H1 (cell line): ENCODE data around the gene TEAD1. TPM values are rescaled to one million over a fixed set of nuclear protein-coding genes. Genes with fewer than 3 reads are reported as not detected.

Source experiments
- CTCF ChIA-PET: fragments of 300-600 bp; sonication (Branson Sonifier 250); formaldehyde crosslinking; loops from one replicate; lab custom pipeline; 2021; ENCODE audit not compliant: partially characterized antibody; lab: Charles Lee
- POLR2A ChIA-PET: fragments of 300-600 bp; sonication (Branson Sonifier 250); formaldehyde crosslinking; loops from one replicate; lab custom pipeline; 2021; ENCODE audit warnings: inconsistent platforms; ENCODE audit not compliant: partially characterized antibody; lab: Charles Lee
- DNase-seq, 2 experiments: peaks; one replicate each; pipeline versions ENCODE4 v3.0.0 to v3.0.0-alpha.2; 2010 to 2022; ENCODE audit warnings: low spot score in 2 of 2, low read depth in 1 of 2, mixed read lengths in 1 of 2
- FAIRE-seq: peaks from 2 replicates; lab custom pipeline; 2011; peaks lifted over from hg19 to GRCh38; lab: Jason Lieb, UNC
- H2AFZ ChIP-seq: 2 replicates; pipeline ENCODE4 v1.8.1; 2012; ENCODE audit warnings: low read length, inconsistent platforms
- H2AK5ac ChIP-seq: 2 replicates; pipeline ENCODE4 v1.6.1; 2013; ENCODE audit warnings: low read depth, low read length
- H2BK120ac ChIP-seq: replicated peaks from 2 replicates; pipeline ENCODE3; 2013; ENCODE audit warnings: low read depth, low read length, inconsistent platforms
- H2BK12ac ChIP-seq: 2 replicates; pipeline ENCODE4 v1.6.1; 2013; ENCODE audit warnings: low read depth, low read length
- H2BK15ac ChIP-seq: 2 replicates; pipeline ENCODE4 v1.6.1; 2013; ENCODE audit warnings: low read length
- H2BK20ac ChIP-seq: 2 replicates; pipeline ENCODE4 v1.6.1; 2013; ENCODE audit warnings: low read length
- H2BK5ac ChIP-seq: 2 replicates; pipeline ENCODE4 v1.6.1; 2013; ENCODE audit warnings: low read depth, low read length
- H3K14ac ChIP-seq: 2 replicates; pipeline ENCODE4 v1.6.1; 2013; ENCODE audit warnings: inconsistent platforms; ENCODE audit not compliant: insufficient read length
- H3K18ac ChIP-seq: 2 replicates; pipeline ENCODE4 v1.6.1; 2013; ENCODE audit warnings: low read length; ENCODE audit errors: extremely low read depth
- H3K23ac ChIP-seq: 2 replicates; pipeline ENCODE4 v1.6.1; 2013; ENCODE audit warnings: inconsistent platforms; ENCODE audit not compliant: insufficient read length
- H3K23me2 ChIP-seq: 2 replicates; pipeline ENCODE4 v1.6.1; 2013; ENCODE audit warnings: low read depth, low read length
- H3K27ac ChIP-seq: 2 replicates; pipeline ENCODE4 v1.6.1; 2011; ENCODE audit warnings: low read depth, low read length, inconsistent platforms
- H3K27me3 ChIP-seq, 4 experiments: replicated peaks in 1 of 4; 1 replicate in 1 of 4; 2 replicates in 3 of 4; pipeline versions ENCODE4 v1.6.1 to v1.8.1; 2011 to 2013; ENCODE audit warnings: low read length in 3 of 4, mild to moderate bottlenecking in 3 of 4, inconsistent platforms in 2 of 4, mixed read lengths in 2 of 4, moderate library complexity in 1 of 4; ENCODE audit not compliant: control insufficient read depth in 3 of 4, insufficient read depth in 3 of 4; ENCODE audit errors: extremely low read depth in 1 of 4
- H3K36me3 ChIP-seq, 4 experiments: 2 replicates each; pipeline versions ENCODE4 v1.6.1 to v1.8.1; 2011 to 2013; ENCODE audit warnings: mild to moderate bottlenecking in 4 of 4, low read length in 3 of 4, moderate library complexity in 2 of 4, control low read depth in 1 of 4, inconsistent platforms in 1 of 4; ENCODE audit not compliant: insufficient read depth in 4 of 4, control insufficient read depth in 2 of 4
- H3K4ac ChIP-seq: replicated peaks from 2 replicates; pipeline ENCODE3; 2013; ENCODE audit warnings: low read length, low read depth, mixed read lengths, inconsistent platforms; ENCODE audit not compliant: insufficient read length
- H3K4me1 ChIP-seq, 4 experiments: replicated peaks in 1 of 4; 1 replicate in 1 of 4; 2 replicates in 3 of 4; pipeline versions ENCODE4 v1.6.1 to v1.8.1; 2011 to 2013; ENCODE audit warnings: low read length in 3 of 4, inconsistent platforms in 2 of 4, mixed read lengths in 1 of 4; ENCODE audit not compliant: insufficient read depth in 4 of 4, control insufficient read depth in 3 of 4
- H3K4me2 ChIP-seq, 2 experiments: 2 replicates each; pipeline versions ENCODE4 v1.6.1 to v1.8.1; 2011 to 2013; ENCODE audit warnings: low read depth in 2 of 2, low read length in 2 of 2, control low read depth in 1 of 2, inconsistent platforms in 1 of 2, mild to moderate bottlenecking in 1 of 2; ENCODE audit not compliant: insufficient read depth in 1 of 2
- H3K4me3 ChIP-seq, 4 experiments: fragments of 200-600, 300-600 bp in 1 of 4; sonication (generic), shearing (Covaris generic), sonication (Bioruptor Twin) in 1 of 4; 2 replicates each; pipeline versions ENCODE4 v1.5.1 to v1.8.1; 2011 to 2016; ENCODE audit warnings: low read length in 4 of 4, low read depth in 3 of 4, control low read depth in 2 of 4, inconsistent platforms in 2 of 4, mild to moderate bottlenecking in 2 of 4, mixed read lengths in 1 of 4, moderate library complexity in 1 of 4; ENCODE audit not compliant: insufficient read depth in 2 of 4; ENCODE audit errors: extremely low read depth in 1 of 4
- H3K56ac ChIP-seq: replicated peaks from 2 replicates; pipeline ENCODE3; 2013; ENCODE audit warnings: low read depth, mild to moderate bottlenecking, mixed read lengths, low read length, inconsistent platforms; ENCODE audit not compliant: insufficient read length
- H3K79me1 ChIP-seq: 2 replicates; pipeline ENCODE4 v1.6.1; 2013; ENCODE audit warnings: low read depth, low read length, control low read depth
- H3K79me2 ChIP-seq, 2 experiments: 2 replicates each; pipeline versions ENCODE4 v1.6.1 to v1.8.1; 2012 to 2013; ENCODE audit warnings: low read length in 2 of 2, mild to moderate bottlenecking in 2 of 2, inconsistent platforms in 1 of 2; ENCODE audit not compliant: insufficient read depth in 2 of 2, control insufficient read depth in 1 of 2
- H3K9ac ChIP-seq, 4 experiments: replicated peaks in 1 of 4; 1 replicate in 1 of 4; 2 replicates in 3 of 4; pipeline versions ENCODE4 v1.6.1 to v1.8.1; 2011 to 2013; ENCODE audit warnings: low read depth in 3 of 4, low read length in 3 of 4, control low read depth in 2 of 4, mild to moderate bottlenecking in 2 of 4, moderate library complexity in 2 of 4, inconsistent platforms in 1 of 4; ENCODE audit errors: extremely low read depth in 1 of 4
- H3K9me3 ChIP-seq, 2 experiments: 2 replicates each; pipeline versions ENCODE4 v1.6.1 to v1.8.1; 2012 to 2013; ENCODE audit warnings: mild to moderate bottlenecking in 2 of 2, moderate library complexity in 2 of 2, control low read depth in 1 of 2, inconsistent platforms in 1 of 2, low read depth in 1 of 2, low read length in 1 of 2, mixed read lengths in 1 of 2; ENCODE audit not compliant: insufficient read depth in 2 of 2
- H4K20me1 ChIP-seq, 2 experiments: replicated peaks in 1 of 2; 2 replicates each; pipeline versions ENCODE3 to v1.8.1; 2011 to 2013; ENCODE audit warnings: inconsistent platforms in 2 of 2, low read length in 2 of 2, mild to moderate bottlenecking in 1 of 2; ENCODE audit not compliant: insufficient read depth in 2 of 2, control insufficient read depth in 1 of 2
- H4K5ac ChIP-seq: 2 replicates; pipeline ENCODE4 v1.6.1; 2013; ENCODE audit warnings: low read length, low read depth, mixed read lengths, inconsistent platforms; ENCODE audit not compliant: insufficient read length
- H4K8ac ChIP-seq: 2 replicates; pipeline ENCODE4 v1.8.0; 2013; ENCODE audit warnings: mild to moderate bottlenecking, moderate library complexity, low read length, inconsistent platforms; ENCODE audit not compliant: insufficient read depth; ENCODE audit errors: extremely low read depth
- H4K91ac ChIP-seq: replicated peaks from 2 replicates; pipeline ENCODE3; 2013; ENCODE audit warnings: low read length, mixed read lengths, inconsistent platforms; ENCODE audit not compliant: insufficient read length
- EGR1 ChIP-seq: IDR thresholded peaks from 2 replicates; pipeline ENCODE4 v1.6.1; 2011; ENCODE audit warnings: low read depth, low read length, borderline replicate concordance
- GTF2F1 ChIP-seq: IDR thresholded peaks from 2 replicates; pipeline ENCODE4 v1.6.1; 2012; ENCODE audit warnings: low read depth, low read length, improper control_type of control experiment, borderline replicate concordance
- NANOG ChIP-seq: IDR thresholded peaks from 2 replicates; pipeline ENCODE4 v1.6.1; 2011; ENCODE audit warnings: low read length, low read depth, mild to moderate bottlenecking, inconsistent platforms; ENCODE audit not compliant: insufficient read depth, poor library complexity, severe bottlenecking
- PHF8 ChIP-seq: fragments of 200-600 bp; sonication (generic); conservative IDR thresholded peaks from 2 replicates; pipeline ENCODE4 v1.7.1; 2012; ENCODE audit warnings: low read depth, mild to moderate bottlenecking, inconsistent platforms, low read length, moderate library complexity
- SAP30 ChIP-seq: fragments of 300-600 bp; sonication (generic); IDR thresholded peaks from 2 replicates; pipeline ENCODE4 v1.7.1; 2012; ENCODE audit warnings: low read length, moderate library complexity, mild to moderate bottlenecking, inconsistent platforms; ENCODE audit not compliant: insufficient read depth, insufficient replicate concordance
- WGBS, 2 experiments: shearing (Covaris generic) in 1 of 2; methylation state at CpG; one replicate each; pipeline versions ENCODE4 v1.1.6 to v1.1.7; 2013 to 2015; ENCODE audit warnings: low lambda C conversion rate in 2 of 2, mixed read lengths in 2 of 2, inconsistent platforms in 1 of 2, low coverage in 1 of 2, missing lambda C conversion rate in 1 of 2; ENCODE audit not compliant: insufficient replicate concordance in 2 of 2, insufficient coverage in 1 of 2, insufficient read length in 1 of 2; ENCODE audit errors: extremely low coverage in 1 of 2, missing lambda C conversion rate in 1 of 2; 5-methylcytosine and 5-hydroxymethylcytosine counted together
- polyA plus RNA-seq, 7 experiments: library from polyadenylated mRNA; depleted of rRNA in 3 of 7; stranded (reverse) in 5 of 7; unstranded in 2 of 7; fragments of >200 nt in 5 of 7; fragments of 200-250 nt in 2 of 7; gene quantifications; 1 replicate in 5 of 7; 2 replicates in 1 of 7; 4 replicates in 1 of 7; pipeline versions ENCODE4 v1.2.1 to v1.2.3, GENCODE V29; 2011 to 2013; ENCODE audit warnings: missing spikeins in 2 of 7, mixed read lengths in 2 of 7
- total RNA-seq: library from RNA; stranded (reverse); fragmentation: NEBNext Ultra II Directional; extraction: Animal tissue kit (Norgen Biotek cat#: 25700); gene quantifications from 2 replicates; pipeline ENCODE4 v1.2.1, GENCODE V29; 2021

TEAD1 gene
- total and polyA plus RNA-seq, 2 of the 8 experiments (the other 6 are each of a cell fraction or from before 2014, with no cell fraction given): 15.6 to 67.4 TPM

DNA sequence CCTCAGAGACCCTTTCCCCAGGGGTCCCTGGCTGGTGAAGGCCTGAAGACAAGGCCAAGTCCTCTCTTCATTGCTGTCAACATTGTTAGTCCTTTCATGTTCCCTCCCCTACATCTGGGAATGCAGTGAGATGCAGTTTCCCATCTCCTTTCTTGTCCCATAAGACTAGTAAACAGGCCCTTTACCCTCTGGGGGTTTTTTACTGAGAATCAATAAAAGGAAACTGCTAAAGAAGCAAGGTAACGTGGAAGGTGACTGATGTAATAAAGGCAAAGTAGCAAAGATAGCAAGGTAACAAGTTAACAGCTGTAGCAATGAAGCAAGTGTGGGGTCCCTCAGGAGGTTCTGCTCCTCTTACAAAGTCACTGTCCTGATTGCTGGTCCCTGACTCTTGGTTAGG, 37.3 kb downstream of the TEAD1 start:
- no peaks in the 10 kb centered on the region for H3K27me3 ChIP-seq
- DNase-seq: no peak
- no peak overlapping the region for H3K23ac ChIP-seq
- H2BK5ac ChIP-seq: no peak overlapping the region
- H3K23me2 ChIP-seq: no peaks in the 10 kb centered on the region
- no peaks in the 10 kb centered on the region for H3K9me3 ChIP-seq
- no peak overlapping the region for H3K27ac ChIP-seq
- peaks cover 0 to 23% (median 8%) of the 10 kb centered on the region in 4 experiments; a peak in 6 of 7 replicates for H3K4me1 ChIP-seq
- H3K4me2 ChIP-seq: no peak overlapping the region
- H3K4ac ChIP-seq: no peak overlapping the region
- peaks cover 9 to 18% of the 10 kb centered on the region in 2 experiments for H4K20me1 ChIP-seq
- no peak overlapping the region for H4K5ac ChIP-seq
- H3K56ac ChIP-seq: no peak overlapping the region
- no peak for FAIRE-seq
- H2BK12ac ChIP-seq: no peak overlapping the region
- peaks cover 12% of the 10 kb centered on the region for H3K79me1 ChIP-seq
- H3K18ac ChIP-seq: no peak overlapping the region
- no peak overlapping the region for H2BK120ac ChIP-seq
- H2AFZ ChIP-seq: no peak overlapping the region
- no peak overlapping the region for H3K4me3 ChIP-seq
- H2BK15ac ChIP-seq: no peak overlapping the region
- no peak overlapping the region for H2AK5ac ChIP-seq
- POLR2A ChIA-PET: interaction anchor here (1.0 to 1.2 kb wide), 2 partner anchors 11 to 191 kb away, joined by 3 to 4 read pairs; no protein-coding TSS in a partner anchor
- H4K8ac ChIP-seq: no peak overlapping the region
- no peak overlapping the region for H4K91ac ChIP-seq
- H3K14ac ChIP-seq: no peak overlapping the region
- H3K79me2 ChIP-seq: peaks cover 5 to 85% of the 10 kb centered on the region in 2 experiments; a peak in 3 of 4 replicates
- CTCF ChIA-PET: interaction anchor here (0.9 to 1.2 kb wide), 3 partner anchors 9 to 302 kb away, joined by 3 to 6 read pairs (median 3); no protein-coding TSS in a partner anchor
- H3K36me3 ChIP-seq: no peaks in the 10 kb centered on the region; a peak in 1 of 8 replicates
- H3K9ac ChIP-seq: no peak overlapping the region
- whole genome bisulfite sequencing, 2 experiments: 78% methylated on average over 1 of the region's 1 CpG; no CpG with 5 or more reads in 1 of the 2 experiments
- no peak overlapping the region for H2BK20ac ChIP-seq
- no peak for TF ChIP-seq PHF8
- no peak for TF ChIP-seq GTF2F1
- no peak for TF ChIP-seq SAP30
- TF ChIP-seq EGR1: no peak
- TF ChIP-seq NANOG: no peak
